ENCODE results near the gene DDX10. TPM values are rescaled to one million over a fixed set of nuclear protein-coding genes. Genes with fewer than 3 reads are reported as not detected.

DDX10 gene
- total RNA-seq, 1 donor from 2014 or later, result 32.2 TPM

- H3K4me3 Mint-ChIP-seq (ENCODE audit: unreplicated experiment), result no peak overlapping the region
- Histone ChIP-seq H3K27ac (ENCODE audit: low read depth, low read length) (no peak overlapping the region), H3K4me3 (ENCODE audit: insufficient read depth, low read depth, low read length) (no peak overlapping the region), H3K27me3 (ENCODE audit: insufficient read depth, low read length) (no peaks in the 10 kb centered on the region), H4K20me1 (ENCODE audit: insufficient read depth, low read length) (no peaks in the 10 kb centered on the region), H3K4me1 (ENCODE audit: insufficient read depth, low read length) (peaks cover 9% of the 10 kb centered on the region), H3K4me2 (ENCODE audit: low read length) (no peak overlapping the region), H3K9me3 (ENCODE audit: insufficient read depth, low read depth, low read length) (no peaks in the 10 kb centered on the region), H3K36me3 (ENCODE audit: insufficient read depth, low read length) (peaks cover 11% of the 10 kb centered on the region), H3K79me2 (ENCODE audit: insufficient read depth, low read length) (peaks cover 44% of the 10 kb centered on the region), H3K9ac (ENCODE audit: low read length) (no peak overlapping the region), H2AFZ (ENCODE audit: low read depth, low read length) (no peak overlapping the region)
- no peak for TF ChIP-seq EZH2 (IDR thresholded peaks at IDR 0.05; ENCODE audit: insufficient read depth, low read length)
- no peak for TF ChIP-seq CTCF (IDR thresholded peaks at IDR 0.05; ENCODE audit: insufficient read depth, low read depth, low read length)
- FAIRE-seq, result no peak
- no peak for DNase-seq (ENCODE audit: low read depth)
- peaks cover 19% of the 10 kb centered on the region for H3K4me1 Mint-ChIP-seq (ENCODE audit: low read depth, unreplicated experiment)
- H3K9me3 Mint-ChIP-seq (ENCODE audit: unreplicated experiment), result peaks cover 4% of the 10 kb centered on the region
- no peaks in the 10 kb centered on the region for H3K27me3 Mint-ChIP-seq (ENCODE audit: low read depth, unreplicated experiment)
- H3K36me3 Mint-ChIP-seq (ENCODE audit: low read depth, unreplicated experiment), result no peaks in the 10 kb centered on the region
- no peak overlapping the region for H3K27ac Mint-ChIP-seq (ENCODE audit: unreplicated experiment)
Observed at GRCh38 chr11:108726077-108726800, 61.4 kb downstream of the DDX10 start.

GRCh38 chr11:108727665-108728064 lies 62.8 kb downstream of the DDX10 start:
- no peak overlapping the region for H3K9ac ChIP-seq (ENCODE audit: low read length)
- H3K36me3 ChIP-seq (ENCODE audit: insufficient read depth, low read length), result peaks cover 7% of the 10 kb centered on the region
- peaks cover 9% of the 10 kb centered on the region for H3K4me1 ChIP-seq (ENCODE audit: insufficient read depth, low read length)
- no peaks in the 10 kb centered on the region for H4K20me1 ChIP-seq (ENCODE audit: insufficient read depth, low read length)
- no peak for TF ChIP-seq EZH2 (IDR thresholded peaks at IDR 0.05; ENCODE audit: insufficient read depth, low read length)
- no peak for TF ChIP-seq CTCF (IDR thresholded peaks at IDR 0.05; ENCODE audit: insufficient read depth, low read depth, low read length)
- Mint-ChIP-seq H3K27ac (ENCODE audit: unreplicated experiment) (no peak overlapping the region), H3K9me3 (ENCODE audit: unreplicated experiment) (peaks cover 4% of the 10 kb centered on the region), H3K4me1 (ENCODE audit: low read depth, unreplicated experiment) (peaks cover 19% of the 10 kb centered on the region), H3K4me3 (ENCODE audit: unreplicated experiment) (no peak overlapping the region), H3K27me3 (ENCODE audit: low read depth, unreplicated experiment) (no peaks in the 10 kb centered on the region), H3K36me3 (ENCODE audit: low read depth, unreplicated experiment) (peaks cover 4% of the 10 kb centered on the region)
- no peak overlapping the region for H2AFZ ChIP-seq (ENCODE audit: low read depth, low read length)
- H3K79me2 ChIP-seq (ENCODE audit: insufficient read depth, low read length), result peaks cover 56% of the 10 kb centered on the region
- FAIRE-seq (peak; percentile 9), DNase-seq (ENCODE audit: low read depth) (no peak)
- H3K27me3 ChIP-seq (ENCODE audit: insufficient read depth, low read length), result no peaks in the 10 kb centered on the region
- no peaks in the 10 kb centered on the region for H3K9me3 ChIP-seq (ENCODE audit: insufficient read depth, low read depth, low read length)
- H3K4me3 ChIP-seq (ENCODE audit: insufficient read depth, low read depth, low read length), result no peak overlapping the region
- no peak overlapping the region for H3K27ac ChIP-seq (ENCODE audit: low read depth, low read length)
- no peak overlapping the region for H3K4me2 ChIP-seq (ENCODE audit: low read length)

GRCh38 chr11:108729227-108729871 lies 64.5 kb downstream of the DDX10 start:
- Histone ChIP-seq H3K36me3 (ENCODE audit: insufficient read depth, low read length) (no peaks in the 10 kb centered on the region), H3K4me1 (ENCODE audit: insufficient read depth, low read length) (peaks cover 18% of the 10 kb centered on the region), H3K79me2 (ENCODE audit: insufficient read depth, low read length) (peaks cover 63% of the 10 kb centered on the region), H3K9me3 (ENCODE audit: insufficient read depth, low read depth, low read length) (no peaks in the 10 kb centered on the region), H3K9ac (ENCODE audit: low read length) (peak overlapping the region; percentile 38), H3K27me3 (ENCODE audit: insufficient read depth, low read length) (no peaks in the 10 kb centered on the region), H3K4me3 (ENCODE audit: insufficient read depth, low read depth, low read length) (no peak overlapping the region), H4K20me1 (ENCODE audit: insufficient read depth, low read length) (no peaks in the 10 kb centered on the region), H3K27ac (ENCODE audit: low read depth, low read length) (peak overlapping the region; percentile 70), H3K4me2 (ENCODE audit: low read length) (peak overlapping the region; percentile 40), H2AFZ (ENCODE audit: low read depth, low read length) (no peak overlapping the region)
- TF ChIP-seq CTCF (IDR thresholded peaks at IDR 0.05; ENCODE audit: insufficient read depth, low read depth, low read length), result no peak
- TF ChIP-seq EZH2 (IDR thresholded peaks at IDR 0.05; ENCODE audit: insufficient read depth, low read length), result no peak
- no peak overlapping the region for H3K27ac Mint-ChIP-seq (ENCODE audit: unreplicated experiment)
- H3K9me3 Mint-ChIP-seq (ENCODE audit: unreplicated experiment), result peaks cover 4% of the 10 kb centered on the region
- H3K27me3 Mint-ChIP-seq (ENCODE audit: low read depth, unreplicated experiment), result no peaks in the 10 kb centered on the region
- FAIRE-seq, result no peak
- peaks cover 29% of the 10 kb centered on the region for H3K4me1 Mint-ChIP-seq (ENCODE audit: low read depth, unreplicated experiment)
- H3K36me3 Mint-ChIP-seq (ENCODE audit: low read depth, unreplicated experiment), result peaks cover 4% of the 10 kb centered on the region
- DNase-seq (ENCODE audit: low read depth), result peak; percentile 25
- H3K4me3 Mint-ChIP-seq (ENCODE audit: unreplicated experiment), result no peak overlapping the region
